Adrenal gland (tissue), 12 donors: ENCODE data around the gene GPC6. TPM values are rescaled to one million over a fixed set of nuclear protein-coding genes. Genes with fewer than 3 reads are reported as not detected.

Experiments
- DNase-seq, 7 donors: peaks; one replicate each; pipeline ENCODE4 v3.0.0-alpha.2; 2019 to 2020
- H3K27ac ChIP-seq, 5 donors: fragments of 200-600 bp; sonication (generic) in 4 of 5; 1 replicate in 3 of 5; 2 replicates in 2 of 5; pipeline versions ENCODE4 v1.5.1 to v1.8.0; 2016 to 2020; ENCODE audit warnings: mild to moderate bottlenecking in 1 of 5
- H3K27me3 ChIP-seq: fragments of 200-600 bp; 2 replicates; pipeline ENCODE4 v1.8.0; 2021
- H3K36me3 ChIP-seq, 2 donors: fragments of 200-600 bp; replicated peaks in 1 of 2; 1 replicate in 1 of 2; 2 replicates in 1 of 2; pipeline versions ENCODE4 v1.5.1 to v1.8.0; 2018 to 2022
- H3K4me1 ChIP-seq, 2 donors: fragments of 200-600 bp; replicated peaks in 1 of 2; 1 replicate in 1 of 2; 2 replicates in 1 of 2; pipeline versions ENCODE4 v1.5.1 to v1.8.0; 2018 to 2021
- H3K4me3 ChIP-seq, 4 donors: fragments of 200-600 bp; sonication (generic) in 3 of 4; one replicate each; pipeline ENCODE4 v1.5.1; 2016 to 2018
- H3K9me3 ChIP-seq, 3 donors: fragments of 200-600 bp; sonication (generic) in 1 of 3; replicated peaks in 1 of 3; 1 replicate in 2 of 3; 2 replicates in 1 of 3; pipeline versions ENCODE4 v1.5.1 to v1.8.0; 2016 to 2021
- CTCF ChIP-seq, 6 experiments: fragments of 450-650 bp in 4 of 6; fragments of 200-600 bp in 2 of 6; sonication (generic) in 1 of 6; IDR thresholded peaks; 1 replicate in 5 of 6; 2 replicates in 1 of 6; pipeline versions ENCODE4 v1.5.1 to v1.8.0; 2016 to 2021; ENCODE audit warnings: antibody characterized with exemption in 6 of 6, mild to moderate bottlenecking in 2 of 6, moderate library complexity in 1 of 6
- POLR2A ChIP-seq, 2 donors: fragments of 450-650 bp; IDR thresholded peaks; one replicate each; pipeline ENCODE4 v1.6.1; 2017; ENCODE audit warnings: antibody characterized with exemption in 2 of 2, mild to moderate bottlenecking in 2 of 2, moderate library complexity in 1 of 2
- WGBS, 4 donors: extraction: QIAGEN DNeasy Blood & Tissue Kit in 2 of 4; methylation state at CpG; one replicate each; pipeline versions ENCODE4 v1.1.5 to v1.1.7; 2013 to 2017; 5-methylcytosine and 5-hydroxymethylcytosine counted together
- intact Hi-C, 2 donors: fragments of 100-400 bp; cut with DNase I; formaldehyde crosslinking; loops; one replicate each; pipeline versions ENCODE4 v1.14.1 to v1.15.0; 2022 to 2023
- polyA plus RNA-seq, 3 donors: library from polyadenylated mRNA; stranded (reverse); fragments of 200-250 nt in 2 of 3; fragments of 350-450 nt in 1 of 3; fragmentation: Illumina TruSeq in 1 of 3; extraction: RNeasy Lipid Tissue Mini Kit (QIAGEN cat#74804) in 1 of 3; gene quantifications; one replicate each; pipeline ENCODE4 v1.2.3, GENCODE V29; 2013 to 2014
- total RNA-seq, 9 donors: library from RNA; depleted of rRNA in 4 of 9; stranded (reverse); fragments of >200 nt in 4 of 9; fragments of 120-200 nt in 1 of 9; fragmentation: NEBNext Ultra II Directional in 1 of 9; extraction: Animal tissue kit (Norgen Biotek cat#: 25700) in 1 of 9; gene quantifications; one replicate each; pipeline versions ENCODE4 v1.1.0 to v1.2.4, GENCODE V29; 2013 to 2023
- donor health status: healthy with polysubstance abuse.
- donor health status: Bipolar disorder and iron deficiency.
- donor health status: DM: yes; HTN: yes; CAD: no.
- donor health status: DM: no; HTN: no; CAD: no.
- donor health status: DM: no; HTN: no; CAD: no.
- donor health status: DM: yes; HTN: yes; CAD: no.

The GPC6 gene
- total and polyA plus RNA-seq, 12 donors, result 0.37 to 62.3 (median 2.5) TPM

- H3K27me3 ChIP-seq, result no peaks in the 10 kb centered on the region
- 56 to 81% (median 68%) methylated on average over 2 of the region's 2 CpGs for WGBS, 4 donors
- TF ChIP-seq POLR2A (IDR thresholded peaks at IDR 0.05) (no peak), CTCF (IDR thresholded peaks at IDR 0.05) (no peak)
- no peak overlapping the region for H3K4me3 ChIP-seq
- no peak for DNase-seq
- H3K4me1 ChIP-seq, result no peaks in the 10 kb centered on the region
- H3K27ac ChIP-seq, result no peak overlapping the region
- no peaks in the 10 kb centered on the region for H3K36me3 ChIP-seq
- no peaks in the 10 kb centered on the region for H3K9me3 ChIP-seq
- intact Hi-C loops, result no loop called here
Observed at GRCh38 chr13:93941444-93941843, 714.8 kb downstream of the GPC6 start.

GRCh38 chr13:93942016-93942415 lies 715.4 kb downstream of the GPC6 start:
- H3K4me3 ChIP-seq, result no peak overlapping the region
- H3K27me3 ChIP-seq, result no peaks in the 10 kb centered on the region
- H3K4me1 ChIP-seq, result no peaks in the 10 kb centered on the region
- no peaks in the 10 kb centered on the region for H3K36me3 ChIP-seq
- H3K27ac ChIP-seq, result no peak overlapping the region
- TF ChIP-seq POLR2A (IDR thresholded peaks at IDR 0.05) (no peak), CTCF (IDR thresholded peaks at IDR 0.05) (no peak)
- no peak for DNase-seq
- no peaks in the 10 kb centered on the region for H3K9me3 ChIP-seq
- intact Hi-C loops, result no loop called here
- WGBS, 4 donors, result 81 to 90% (median 87%) methylated on average over 3 of the region's 3 CpGs

DNA sequence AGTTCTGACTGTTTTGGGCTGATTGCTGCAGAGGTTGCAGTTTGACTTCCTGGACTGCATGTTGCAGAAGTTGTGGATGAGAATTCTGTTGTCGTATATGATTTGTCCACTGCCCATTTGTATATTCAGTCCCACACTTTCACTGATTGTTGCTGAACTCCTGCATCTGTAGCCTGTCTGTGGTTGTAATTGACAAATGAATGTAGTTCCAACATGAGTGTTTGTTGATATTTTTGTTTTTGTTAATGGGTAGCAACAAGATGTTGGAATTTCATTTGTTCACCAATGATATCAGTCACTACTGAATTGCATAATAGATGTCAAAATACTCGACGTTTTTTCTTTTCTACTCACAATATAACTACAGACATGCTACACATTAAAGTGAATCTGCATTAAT lies 719.0 kb downstream of the GPC6 start:
- Histone ChIP-seq H3K9me3 (no peaks in the 10 kb centered on the region), H3K27ac (no peak overlapping the region), H3K36me3 (no peaks in the 10 kb centered on the region), H3K4me3 (no peak overlapping the region), H3K27me3 (no peaks in the 10 kb centered on the region), H3K4me1 (no peaks in the 10 kb centered on the region)
- 55 to 64% (median 57%) methylated on average over 3 of the region's 3 CpGs for WGBS, 4 donors
- intact Hi-C loops, result no loop called here
- no peak for DNase-seq
- TF ChIP-seq CTCF (IDR thresholded peaks at IDR 0.05) (no peak), POLR2A (IDR thresholded peaks at IDR 0.05) (no peak)

- WGBS, 4 donors, result 79 to 88% (median 84%) methylated on average over 3 of the region's 3 CpGs
Observed at GRCh38 chr13:93946994-93947393, 720.4 kb downstream of the GPC6 start.

More at GRCh38 chr13:93946994-93947393, 720.4 kb downstream of the GPC6 start:
- TF ChIP-seq CTCF (IDR thresholded peaks at IDR 0.05) (no peak), POLR2A (IDR thresholded peaks at IDR 0.05) (no peak)
- H3K4me1 ChIP-seq, result no peaks in the 10 kb centered on the region
- intact Hi-C loops, result no loop called here
- H3K27ac ChIP-seq, result no peak overlapping the region
- no peak overlapping the region for H3K4me3 ChIP-seq
- H3K9me3 ChIP-seq, result no peaks in the 10 kb centered on the region
- H3K36me3 ChIP-seq, result no peaks in the 10 kb centered on the region
- no peak for DNase-seq
- no peaks in the 10 kb centered on the region for H3K27me3 ChIP-seq
